ENCODE results near the gene UBTFL1.

DNA sequence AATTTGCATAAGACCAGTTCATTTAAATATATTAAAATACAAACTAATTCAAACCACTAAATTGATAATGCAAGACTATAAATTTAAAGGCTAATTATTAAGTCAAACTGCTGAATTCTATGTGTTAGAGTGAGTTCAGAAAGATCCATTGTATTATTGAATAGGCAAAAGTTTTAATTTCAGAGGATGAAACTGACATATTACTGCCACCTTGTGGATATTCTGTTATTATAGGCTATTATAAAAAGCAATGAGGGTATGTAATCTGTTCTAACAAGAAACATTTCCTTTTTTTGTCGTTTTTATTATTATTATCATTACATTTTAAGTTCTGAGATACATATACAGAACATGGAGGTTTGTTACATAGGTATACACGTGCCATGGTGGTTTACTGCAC, 27.8 kb downstream of the UBTFL1 start:
- TF ChIP-seq, protein P1, sequence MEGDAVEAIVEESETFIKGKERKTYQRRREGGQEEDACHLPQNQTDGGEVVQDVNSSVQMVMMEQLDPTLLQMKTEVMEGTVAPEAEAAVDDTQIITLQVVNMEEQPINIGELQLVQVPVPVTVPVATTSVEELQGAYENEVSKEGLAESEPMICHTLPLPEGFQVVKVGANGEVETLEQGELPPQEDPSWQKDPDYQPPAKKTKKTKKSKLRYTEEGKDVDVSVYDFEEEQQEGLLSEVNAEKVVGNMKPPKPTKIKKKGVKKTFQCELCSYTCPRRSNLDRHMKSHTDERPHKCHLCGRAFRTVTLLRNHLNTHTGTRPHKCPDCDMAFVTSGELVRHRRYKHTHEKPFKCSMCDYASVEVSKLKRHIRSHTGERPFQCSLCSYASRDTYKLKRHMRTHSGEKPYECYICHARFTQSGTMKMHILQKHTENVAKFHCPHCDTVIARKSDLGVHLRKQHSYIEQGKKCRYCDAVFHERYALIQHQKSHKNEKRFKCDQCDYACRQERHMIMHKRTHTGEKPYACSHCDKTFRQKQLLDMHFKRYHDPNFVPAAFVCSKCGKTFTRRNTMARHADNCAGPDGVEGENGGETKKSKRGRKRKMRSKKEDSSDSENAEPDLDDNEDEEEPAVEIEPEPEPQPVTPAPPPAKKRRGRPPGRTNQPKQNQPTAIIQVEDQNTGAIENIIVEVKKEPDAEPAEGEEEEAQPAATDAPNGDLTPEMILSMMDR (IDR thresholded peaks at IDR 0.05) = peak; percentile 47
- TF ChIP-seq ZFX (IDR thresholded peaks at IDR 0.05; ENCODE audit: borderline replicate concordance) = no peak

All from 22Rv1 (cell line).